NCI-H2107 treated with DMSO at 0.1 percent for 48 hours (cell line): ENCODE measurements around the gene ZCWPW1.

Experiments
- DNase-seq: peaks from one replicate; lab custom pipeline; 2025; ENCODE audit not compliant: unreplicated experiment; lab: John Stamatoyannopoulos, UW

ZCWPW1 gene, protein sequence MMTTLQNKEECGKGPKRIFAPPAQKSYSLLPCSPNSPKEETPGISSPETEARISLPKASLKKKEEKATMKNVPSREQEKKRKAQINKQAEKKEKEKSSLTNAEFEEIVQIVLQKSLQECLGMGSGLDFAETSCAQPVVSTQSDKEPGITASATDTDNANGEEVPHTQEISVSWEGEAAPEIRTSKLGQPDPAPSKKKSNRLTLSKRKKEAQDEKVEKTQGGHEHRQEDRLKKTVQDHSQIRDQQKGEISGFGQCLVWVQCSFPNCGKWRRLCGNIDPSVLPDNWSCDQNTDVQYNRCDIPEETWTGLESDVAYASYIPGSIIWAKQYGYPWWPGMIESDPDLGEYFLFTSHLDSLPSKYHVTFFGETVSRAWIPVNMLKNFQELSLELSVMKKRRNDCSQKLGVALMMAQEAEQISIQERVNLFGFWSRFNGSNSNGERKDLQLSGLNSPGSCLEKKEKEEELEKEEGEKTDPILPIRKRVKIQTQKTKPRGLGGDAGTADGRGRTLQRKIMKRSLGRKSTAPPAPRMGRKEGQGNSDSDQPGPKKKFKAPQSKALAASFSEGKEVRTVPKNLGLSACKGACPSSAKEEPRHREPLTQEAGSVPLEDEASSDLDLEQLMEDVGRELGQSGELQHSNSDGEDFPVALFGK

DNA sequence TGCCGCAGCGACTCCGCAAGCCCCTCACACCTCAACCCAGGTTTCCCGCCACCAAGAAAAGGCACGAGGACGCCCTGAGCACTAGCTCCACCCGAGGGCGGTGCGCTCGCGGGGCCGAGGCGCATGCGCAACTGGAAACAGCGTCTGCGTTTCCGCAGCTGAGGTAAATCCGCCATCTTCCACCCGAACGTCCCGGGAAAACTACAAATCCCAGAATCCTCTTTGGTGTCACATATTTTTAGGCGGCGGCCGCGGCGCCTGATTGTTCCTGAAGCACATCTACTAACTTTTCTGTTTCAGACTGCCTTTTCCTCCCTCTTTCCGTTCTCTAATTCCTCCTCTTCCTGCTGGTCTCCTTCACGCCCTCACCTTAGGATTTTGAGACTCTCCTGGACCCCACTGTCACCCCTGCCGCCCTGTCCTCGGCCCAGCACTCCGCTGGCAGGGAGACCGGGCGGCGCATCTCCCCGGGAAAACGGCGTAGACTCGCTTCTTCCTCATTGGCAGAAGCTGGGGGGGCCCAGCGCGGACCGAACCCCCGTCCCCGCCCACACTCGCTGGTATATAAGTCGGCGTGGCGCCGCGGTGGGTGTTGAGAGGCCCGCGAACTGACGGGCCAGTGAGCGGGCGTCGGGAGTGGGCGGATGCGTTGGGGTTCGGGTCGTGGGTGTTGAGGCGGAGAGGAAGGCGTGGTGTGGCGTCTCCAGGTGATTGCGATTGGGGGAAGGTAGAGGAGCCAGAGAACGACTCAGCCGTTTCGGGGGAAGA, at the start of gene ZCWPW1:
TSS of gene ZCWPW1 (minus strand) at position 505 of the 768 bp plus-strand sequence. CDS start 8,054 bp downstream, outside the sequence.
- DNase-seq: peak; percentile 94

DNA sequence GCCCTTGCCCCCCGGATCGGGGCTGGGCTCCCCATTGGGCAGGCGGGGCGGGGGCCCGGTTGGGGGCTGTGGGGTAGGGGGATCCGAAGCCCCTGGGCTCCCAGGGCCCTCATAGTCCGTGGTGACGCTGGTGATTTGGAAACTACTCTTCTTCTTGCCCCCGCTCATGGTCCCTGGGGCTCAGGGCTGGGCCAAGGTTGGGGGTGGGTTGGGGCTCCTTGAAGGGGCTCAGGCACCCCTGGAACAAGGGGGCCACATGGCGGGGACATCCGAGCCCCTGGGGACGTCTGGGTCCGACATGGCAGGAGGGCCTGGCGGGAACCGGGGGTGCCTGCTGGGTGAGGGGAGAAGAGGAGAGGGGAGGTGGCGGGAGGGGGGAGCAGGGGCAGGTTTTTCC, 49.4 kb upstream of the ZCWPW1 start:
- no peak for DNase-seq

GRCh38 chr7:100476903-100477870, 48.7 kb upstream of the ZCWPW1 start:
- DNase-seq: no peak

GRCh38 chr7:100476101-100476780, 47.7 kb upstream of the ZCWPW1 start:
- no peak for DNase-seq

DNA sequence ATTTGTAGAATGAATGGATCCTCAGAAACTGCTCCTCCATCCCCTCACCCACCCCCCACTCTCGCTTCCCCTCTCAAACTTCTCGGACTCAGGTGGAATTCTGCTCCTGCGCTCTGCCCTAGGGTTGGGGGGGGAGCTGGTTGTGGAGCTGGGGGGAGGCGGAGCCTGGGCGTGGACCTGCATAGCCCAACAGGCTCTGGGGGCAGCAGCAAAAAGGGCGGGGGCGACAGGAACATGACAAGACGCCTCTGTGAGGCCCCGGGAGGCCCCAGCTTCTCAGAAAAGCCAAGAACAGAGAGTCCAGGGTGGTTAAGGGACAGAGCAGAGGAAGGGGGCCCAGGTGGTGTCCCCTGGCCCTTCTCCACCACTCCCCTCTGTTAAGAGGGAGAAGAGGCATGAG, 47.0 kb upstream of the ZCWPW1 start:
- DNase-seq: no peak

GRCh38 chr7:100472854-100473499, 44.5 kb upstream of the ZCWPW1 start:
- no peak for DNase-seq

DNA sequence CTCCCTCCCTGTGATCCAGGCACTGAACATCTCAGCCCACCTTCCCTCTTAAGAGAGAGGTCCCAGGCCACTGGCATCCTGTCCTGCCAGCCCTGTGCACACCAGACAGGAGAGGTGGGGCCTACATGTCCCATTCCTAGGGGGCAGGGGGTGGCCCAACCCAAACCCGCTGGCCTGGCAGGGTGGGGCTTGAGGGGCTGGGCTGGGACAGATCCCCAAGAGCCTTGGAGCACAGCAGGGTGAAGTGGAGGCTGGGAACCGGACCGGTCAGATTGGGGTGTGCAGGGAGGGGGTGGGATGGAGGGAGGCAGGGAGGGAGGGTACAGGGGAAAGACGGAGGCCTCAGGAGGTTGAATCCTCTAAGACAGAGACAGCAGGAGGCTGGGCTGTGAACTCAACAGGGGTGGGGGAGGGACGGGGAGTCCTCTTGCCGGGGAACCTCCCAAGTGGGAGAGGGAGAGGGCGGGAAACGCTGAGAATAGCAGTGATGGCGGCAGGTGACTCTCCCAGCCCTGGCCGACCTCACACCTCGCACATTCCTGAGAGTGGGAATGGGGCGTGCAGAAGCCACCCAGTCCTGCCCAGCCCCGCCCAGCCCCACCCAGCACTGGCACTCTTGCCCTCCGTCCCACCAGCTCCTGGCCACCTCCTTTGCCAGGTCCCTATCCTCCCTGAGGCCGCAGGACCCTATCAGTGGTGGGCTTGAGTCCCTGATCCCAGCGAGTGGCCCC, 43.8 kb upstream of the ZCWPW1 start:
- no peak for DNase-seq

DNA sequence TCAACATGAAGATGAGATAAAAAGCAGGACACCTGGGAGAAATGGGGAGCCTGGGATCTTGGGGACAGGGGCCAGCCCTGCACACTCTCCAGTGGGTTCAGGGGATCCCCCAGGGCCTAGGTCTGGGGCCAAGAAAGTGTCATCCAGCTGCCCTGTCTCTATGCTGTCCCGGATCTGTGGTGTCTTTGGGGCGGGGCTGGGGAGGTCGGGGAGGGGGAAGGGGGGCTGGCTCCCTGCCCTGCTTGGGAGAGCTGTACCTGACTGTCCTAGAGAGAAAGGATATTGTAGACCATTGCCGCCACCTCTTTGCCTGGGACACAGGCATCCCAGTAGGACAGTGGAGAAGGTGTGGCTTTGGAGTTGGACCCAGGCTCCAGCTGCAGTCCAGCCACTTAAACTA, 42.5 kb upstream of the ZCWPW1 start:
- DNase-seq: no peak

DNA sequence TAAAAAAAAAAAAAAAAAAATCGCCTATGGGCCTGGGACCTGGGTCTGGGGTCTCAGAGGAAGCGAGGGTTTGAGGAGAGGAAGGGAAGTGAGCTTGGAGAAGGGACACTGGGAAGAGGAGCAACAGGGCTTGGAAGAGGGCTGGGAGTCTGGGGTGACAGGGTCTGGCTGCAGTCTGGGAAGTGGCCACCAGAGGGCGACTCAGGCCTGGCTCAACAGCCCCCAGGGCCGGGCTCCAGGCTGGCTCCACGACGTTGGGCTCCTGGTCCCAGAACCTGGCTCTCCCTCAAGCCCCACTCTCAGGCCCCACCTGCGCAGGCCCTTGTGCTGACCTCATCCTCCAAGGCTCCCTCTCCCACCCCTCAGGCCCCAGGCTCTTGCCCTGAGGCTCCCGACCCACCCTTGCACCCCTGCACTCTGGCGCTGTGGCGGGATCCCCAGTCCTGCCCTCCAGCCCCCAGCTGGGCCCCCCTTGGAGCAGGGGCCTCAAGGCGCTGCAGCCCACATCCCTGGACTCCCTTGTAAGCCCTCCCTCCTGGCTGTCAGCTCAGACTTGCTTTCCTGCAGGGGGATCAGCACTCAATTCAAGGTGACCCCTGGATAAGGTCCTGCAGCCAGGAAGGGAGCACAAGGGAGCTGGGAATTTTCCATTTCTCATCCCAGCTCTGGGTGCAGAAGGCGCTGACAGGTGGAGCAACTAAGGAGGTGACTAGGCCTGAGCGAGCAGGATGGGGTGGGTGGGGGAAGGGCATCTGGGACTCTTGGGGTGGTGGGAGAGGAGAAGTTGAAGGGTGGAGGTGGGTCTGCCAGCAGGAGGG, 40.9 kb upstream of the ZCWPW1 start:
- DNase-seq: peak; percentile 41

DNA sequence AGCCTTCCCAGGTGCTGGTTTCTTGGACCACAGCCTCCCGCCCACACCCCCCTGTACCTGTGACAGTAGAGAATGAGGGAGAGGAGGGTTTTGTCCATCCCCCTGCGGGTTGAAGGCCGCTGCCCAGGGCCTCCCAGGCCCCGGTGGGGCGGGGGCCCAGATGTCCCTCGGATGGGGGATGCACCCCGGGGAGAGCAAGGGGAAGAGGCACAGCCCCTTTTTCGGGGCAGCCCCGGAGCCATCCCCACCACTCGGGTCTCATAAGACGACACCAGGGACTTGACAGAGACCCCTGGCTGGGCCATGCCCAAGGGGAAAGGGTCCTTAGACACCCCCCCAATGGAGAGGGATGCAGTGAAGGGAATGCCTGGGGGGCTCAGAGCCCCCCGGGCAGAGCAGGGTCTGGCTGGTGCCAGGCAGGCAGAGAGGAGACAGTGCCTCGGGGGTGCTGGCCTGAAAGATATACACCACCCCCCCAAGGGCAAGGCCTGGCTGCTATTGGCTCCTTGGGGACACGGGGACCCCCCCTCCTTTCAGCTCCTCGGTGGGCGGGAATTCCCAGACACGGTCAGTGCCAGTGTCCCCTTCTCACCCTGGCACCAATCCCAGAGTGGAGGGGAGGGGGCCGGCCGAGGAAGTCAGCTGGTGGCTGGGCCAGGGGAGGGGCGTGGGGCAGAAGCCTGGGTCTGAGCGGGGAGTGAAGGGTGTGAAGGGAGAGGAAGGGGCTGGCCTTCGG, 39.3 kb upstream of the ZCWPW1 start:
- no peak for DNase-seq

DNA sequence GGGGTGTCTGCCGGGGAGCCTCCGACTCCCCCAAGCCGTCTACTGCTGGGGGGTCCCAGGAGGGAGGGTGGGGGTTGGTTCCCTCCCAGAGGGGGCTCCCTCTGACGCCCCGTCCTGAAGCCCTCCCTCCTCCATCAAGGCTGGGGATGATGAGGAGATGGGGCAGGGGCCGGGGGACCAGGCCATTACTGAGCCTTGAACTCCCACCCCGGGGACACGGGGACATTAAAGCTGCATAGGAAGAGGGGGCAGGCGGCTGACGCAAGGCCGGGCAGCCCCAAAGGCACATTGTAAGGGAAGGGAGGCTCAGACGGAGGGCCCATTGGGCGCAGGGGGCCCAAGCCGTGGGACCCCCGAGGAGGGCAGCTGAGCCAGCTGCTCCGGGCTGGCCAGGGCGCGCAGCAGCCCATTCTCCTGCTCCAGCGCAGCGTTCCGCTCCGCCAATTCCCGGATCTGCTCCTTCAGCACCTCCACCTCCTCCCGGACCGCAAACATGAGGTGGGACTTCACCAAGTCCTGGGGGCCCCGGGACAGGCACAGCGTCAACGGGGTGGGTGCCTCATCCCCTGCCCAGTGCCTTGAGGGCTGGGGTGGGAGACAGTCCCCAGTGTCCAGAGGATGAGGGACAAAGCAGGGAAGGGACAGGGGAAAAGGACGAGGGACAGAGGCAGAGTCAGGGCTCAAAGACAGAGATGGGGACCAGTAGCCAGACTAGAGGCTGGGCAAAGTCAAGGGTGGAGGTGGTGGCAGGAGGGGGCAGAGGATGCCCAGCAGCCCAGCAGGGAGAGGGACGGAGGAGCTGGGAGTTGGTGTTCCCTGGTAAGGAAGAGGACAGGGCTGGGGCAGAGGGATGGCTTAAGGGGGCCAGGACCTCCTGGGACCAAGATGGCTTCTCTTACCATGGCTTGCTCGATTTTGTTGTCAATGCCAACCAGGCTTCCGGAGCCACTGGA, 38.4 kb upstream of the ZCWPW1 start:
- no peak for DNase-seq

DNA sequence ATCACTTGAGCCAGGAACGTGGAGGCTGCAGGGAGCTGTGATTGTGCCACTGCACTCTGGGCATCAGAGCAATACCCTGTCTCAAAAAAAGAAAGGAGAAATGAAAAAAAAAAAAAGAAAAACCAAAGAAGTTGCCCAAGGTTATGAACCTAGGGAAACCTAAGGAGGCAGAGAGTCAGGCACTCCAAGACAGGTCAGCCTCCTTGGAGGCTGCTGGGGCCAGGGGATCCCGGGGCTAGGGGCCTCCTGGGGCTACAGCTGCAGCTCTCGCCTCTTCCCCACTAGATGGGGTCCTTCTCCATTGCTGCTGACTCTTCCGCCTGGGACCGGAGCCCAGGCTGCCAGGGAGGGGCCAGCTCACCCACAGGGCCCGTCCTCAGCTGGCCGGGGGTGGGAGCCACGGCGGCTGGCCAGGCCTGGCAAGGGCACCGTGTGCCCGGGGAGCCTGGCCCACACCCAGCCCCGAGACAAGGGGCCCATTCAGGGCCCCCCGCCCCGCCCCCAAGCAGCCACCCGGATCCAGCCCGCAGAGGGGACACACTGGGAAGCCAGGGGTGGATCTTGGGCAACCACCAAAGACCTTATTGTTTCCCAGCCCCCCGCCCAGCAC, 37.3 kb upstream of the ZCWPW1 start:
- DNase-seq: peak; percentile 59

- DNase-seq: no peak
Measured at GRCh38 chr7:100465299-100465698, 36.8 kb upstream of the ZCWPW1 start.

DNA sequence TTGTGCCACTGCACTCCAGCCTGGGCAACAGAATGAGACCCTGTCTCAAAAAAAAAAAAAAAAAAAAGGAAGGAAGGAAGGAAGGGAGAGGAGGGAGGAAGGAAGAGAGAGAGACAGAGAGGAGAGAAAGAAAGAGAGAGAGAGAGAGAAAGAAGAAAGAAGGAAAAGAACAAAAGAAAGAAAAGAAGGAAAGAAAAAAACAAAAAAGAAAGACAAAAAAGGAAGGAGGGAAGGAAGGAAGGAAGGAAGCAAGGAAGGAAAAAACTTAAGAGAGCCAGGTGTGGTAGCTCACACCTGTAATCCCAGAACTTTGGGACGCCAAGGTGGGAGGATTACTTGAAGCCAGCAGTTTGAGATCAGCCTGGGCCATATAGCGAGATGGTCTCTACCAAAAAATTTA, 36.3 kb upstream of the ZCWPW1 start:
- no peak for DNase-seq

DNA sequence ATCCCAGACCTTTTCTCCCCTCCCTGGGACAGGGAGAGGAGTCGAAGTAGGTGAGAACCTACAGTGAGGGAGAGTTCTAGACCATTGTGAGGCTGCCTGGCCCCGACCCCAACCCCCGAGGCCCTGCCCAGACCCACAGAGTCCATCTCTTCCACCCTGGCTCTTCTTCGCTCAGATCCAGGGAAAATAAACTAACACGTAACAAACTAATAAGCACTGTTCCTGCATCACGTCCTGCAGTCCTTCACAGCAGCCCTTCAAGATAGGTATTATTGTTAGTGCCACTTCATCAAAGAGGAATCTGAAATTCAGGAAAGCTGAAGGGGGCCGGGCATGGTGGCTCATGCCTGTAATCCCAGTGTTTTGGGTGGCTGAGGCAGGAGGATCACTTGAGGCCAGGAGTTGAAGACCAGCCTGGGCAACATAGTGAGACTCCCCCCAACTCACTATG, 35.7 kb upstream of the ZCWPW1 start, which contains the start of gene SPACDR:
TSS of gene SPACDR (minus strand) at position 51 of the 451 bp plus-strand sequence. CDS start 235 bp downstream, outside the sequence.
- no peak for DNase-seq

GRCh38 chr7:100457033-100457432, 28.5 kb upstream of the ZCWPW1 start:
- DNase-seq: no peak
